Neutrophil (primary cell): Measurements from ENCODE around the gene CDC14B.
A peak's percentile ranks its signal among the peaks of the same experiment; 100 is the strongest.

Experiments
- H3K27ac ChIP-seq: fragments of 200-600 bp; sonication (generic); 2 replicates; pipeline ENCODE4 v1.5.1; 2016; ENCODE audit warnings: mild to moderate bottlenecking, moderate library complexity
- H3K27me3 ChIP-seq: fragments of 200-600 bp; sonication (generic); 2 replicates; pipeline ENCODE4 v1.6.0; 2016; ENCODE audit warnings: mild to moderate bottlenecking
- H3K36me3 ChIP-seq: fragments of 200-600 bp; sonication (generic); 2 replicates; pipeline ENCODE4 v1.5.1; 2017
- H3K4me1 ChIP-seq, 2 experiments: fragments of 200-600 bp in 1 of 2; sonication (generic) in 1 of 2; 1 replicate in 1 of 2; 2 replicates in 1 of 2; pipeline versions ENCODE4 v1.5.1 to v1.6.1; 2013 to 2016; ENCODE audit warnings: low read depth in 1 of 2, low read length in 1 of 2, mild to moderate bottlenecking in 1 of 2, moderate library complexity in 1 of 2; ENCODE audit not compliant: control insufficient read depth in 1 of 2, insufficient read depth in 1 of 2
- H3K4me3 ChIP-seq, 2 experiments: fragments of 200-600 bp in 1 of 2; sonication (generic) in 1 of 2; 1 replicate in 1 of 2; 2 replicates in 1 of 2; pipeline ENCODE4 v1.5.1; 2013 to 2016; ENCODE audit warnings: low read depth in 1 of 2, low read length in 1 of 2, mild to moderate bottlenecking in 1 of 2, moderate library complexity in 1 of 2
- H3K9me3 ChIP-seq: fragments of 200-600 bp; sonication (generic); 2 replicates; pipeline ENCODE4 v1.5.1; 2016
- CTCF ChIP-seq: fragments of 200-600 bp; sonication (generic); IDR thresholded peaks from 2 replicates; pipeline ENCODE4 v1.5.1; 2016; ENCODE audit warnings: antibody characterized with exemption

The CDC14B gene

GRCh38 chr9:96663506-96664120 is 44.0 kb upstream of the CDC14B start:
- Histone ChIP-seq H3K4me3 (no peak overlapping the region), H3K9me3 (no peaks in the 10 kb centered on the region), H3K27ac (no peak overlapping the region), H3K36me3 (no peaks in the 10 kb centered on the region), H3K27me3 (peaks cover 4% of the 10 kb centered on the region), H3K4me1 (no peaks in the 10 kb centered on the region)
- no peak for TF ChIP-seq CTCF

GRCh38 chr9:96661711-96662110 is 42.1 kb upstream of the CDC14B start:
- TF ChIP-seq CTCF: no peak

GRCh38 chr9:96660692-96661248 is 41.1 kb upstream of the CDC14B start:
- H3K27me3 ChIP-seq: peaks cover 31% of the 10 kb centered on the region
- no peak for TF ChIP-seq CTCF

More at GRCh38 chr9:96661711-96662110, 42.1 kb upstream of the CDC14B start:
- H3K4me1 ChIP-seq: no peaks in the 10 kb centered on the region
- no peaks in the 10 kb centered on the region for H3K9me3 ChIP-seq
- H3K4me3 ChIP-seq: no peak overlapping the region
- no peak overlapping the region for H3K27ac ChIP-seq
- H3K27me3 ChIP-seq: peaks cover 21% of the 10 kb centered on the region
- H3K36me3 ChIP-seq: no peaks in the 10 kb centered on the region

GRCh38 chr9:96655198-96655851 is 35.7 kb upstream of the CDC14B start, which contains the start of gene PRXL2C:
Gene PRXL2C (minus strand): TSS chr9:96655317. CDS start chr9:96655281, 36 bp downstream.
- no peaks in the 10 kb centered on the region for H3K36me3 ChIP-seq
- peaks cover 45% of the 10 kb centered on the region for H3K27me3 ChIP-seq
- H3K27ac ChIP-seq: peak within 1 kb of the TSS; percentile 35
- H3K4me1 ChIP-seq: peaks cover 10 to 11% of the 10 kb centered on the region in 2 experiments
- no peak for TF ChIP-seq CTCF
- H3K9me3 ChIP-seq: no peaks in the 10 kb centered on the region
- peak within 1 kb of the TSS; percentile 65 to 67 for H3K4me3 ChIP-seq

More at GRCh38 chr9:96660692-96661248, 41.1 kb upstream of the CDC14B start:
- H3K27ac ChIP-seq: no peak overlapping the region
- H3K36me3 ChIP-seq: no peaks in the 10 kb centered on the region
- H3K4me1 ChIP-seq: peaks cover 0 to under 1% of the 10 kb centered on the region in 2 experiments
- no peak overlapping the region for H3K4me3 ChIP-seq
- no peaks in the 10 kb centered on the region for H3K9me3 ChIP-seq

- TF ChIP-seq CTCF: no peak
- Histone ChIP-seq H3K9me3 (no peaks in the 10 kb centered on the region), H3K27ac (peak overlapping the region; percentile 35), H3K27me3 (peaks cover 45% of the 10 kb centered on the region), H3K4me1 (peaks cover 10 to 11% of the 10 kb centered on the region in 2 experiments), H3K36me3 (no peaks in the 10 kb centered on the region), H3K4me3 (peak overlapping the region; percentile 65 to 67)
These were observed 35.0 kb upstream of the CDC14B start for GRCh38 chr9:96654450-96655197.
